OCI-LY3 (cell line): Measurements from ENCODE around the gene SERINC5.

Experiments used
- H2AFZ ChIP-seq: fragments of 200-600, 300-600 bp; shearing (Covaris generic); 2 replicates; pipeline ENCODE4 v1.6.0; 2014; ENCODE audit warnings: antibody characterized with exemption, low read depth, low read length
- H3K27ac ChIP-seq: fragments of 200-600, 300-600 bp; sonication (generic); 2 replicates; pipeline ENCODE4 v1.5.1; 2014; ENCODE audit warnings: mild to moderate bottlenecking, low read length, moderate library complexity, mixed read lengths
- H3K27me3 ChIP-seq: fragments of 200-600, 300-600 bp; sonication (generic); 2 replicates; pipeline ENCODE4 v1.6.1; 2014; ENCODE audit warnings: low read depth, low read length, mixed read lengths
- H3K36me3 ChIP-seq: fragments of 200-600, 300-600 bp; sonication (generic); replicated peaks from 2 replicates; pipeline ENCODE3; 2014; ENCODE audit warnings: low read depth, low read length, mixed read lengths
- H3K4me1 ChIP-seq: fragments of 300-600, 200-600 bp; sonication (generic); 2 replicates; pipeline ENCODE4 v1.6.1; 2014; ENCODE audit warnings: low read length, mixed read lengths
- H3K4me2 ChIP-seq: fragments of 200-600, 300-600 bp; sonication (generic); 2 replicates; pipeline ENCODE4 v1.6.1; 2014; ENCODE audit warnings: low read length, mixed read lengths
- H3K4me3 ChIP-seq: fragments of 300-600, 200-600 bp; sonication (generic); 2 replicates; pipeline ENCODE4 v1.5.1; 2014; ENCODE audit warnings: antibody characterized with exemption, mild to moderate bottlenecking, low read length, moderate library complexity
- H3K79me2 ChIP-seq: fragments of 300-600, 200-600 bp; shearing (Covaris generic); 2 replicates; pipeline ENCODE4 v1.6.1; 2014; ENCODE audit warnings: mild to moderate bottlenecking, low read length, mixed read lengths
- H3K9ac ChIP-seq: fragments of 300-600, 200-600 bp; shearing (Covaris generic); 2 replicates; pipeline ENCODE4 v1.6.0; 2014; ENCODE audit warnings: mild to moderate bottlenecking, low read length, moderate library complexity
- H3K9me3 ChIP-seq: fragments of 200-600, 300-600 bp; shearing (Covaris generic); 2 replicates; pipeline ENCODE4 v1.6.1; 2014; ENCODE audit warnings: low read length, mixed read lengths; ENCODE audit not compliant: insufficient read depth
- H4K20me1 ChIP-seq: fragments of 200-600, 300-600 bp; sonication (generic); 2 replicates; pipeline ENCODE4 v1.6.1; 2016; ENCODE audit warnings: low read length, mixed read lengths; ENCODE audit not compliant: insufficient read depth
- CTCF ChIP-seq: fragments of 200-600, 300-600 bp; sonication (generic); IDR thresholded peaks from 2 replicates; pipeline ENCODE4 v1.5.1; 2014; ENCODE audit warnings: antibody characterized with exemption, low read length, low read depth
- EZH2phosphoT487 ChIP-seq: fragments of 200-600 bp; shearing (Covaris generic); IDR thresholded peaks from 2 replicates; pipeline ENCODE4 v1.6.1; 2018; ENCODE audit warnings: antibody characterized with exemption, mixed run types, low read depth

Gene SERINC5

GRCh38 chr5:80299601-80300000, 43.8 kb upstream of the SERINC5 start:
- Histone ChIP-seq H2AFZ (no peak overlapping the region), H3K9ac (no peak overlapping the region), H3K36me3 (no peaks in the 10 kb centered on the region), H3K27me3 (no peaks in the 10 kb centered on the region), H3K4me1 (no peaks in the 10 kb centered on the region), H3K4me3 (no peak overlapping the region), H4K20me1 (no peaks in the 10 kb centered on the region), H3K27ac (no peak overlapping the region), H3K4me2 (no peak overlapping the region), H3K9me3 (no peaks in the 10 kb centered on the region), H3K79me2 (no peaks in the 10 kb centered on the region)
- TF ChIP-seq EZH2phosphoT487 (no peak), CTCF (no peak)

- no peaks in the 10 kb centered on the region for H3K4me1 ChIP-seq
- H3K4me3 ChIP-seq: no peak overlapping the region
- H3K79me2 ChIP-seq: no peaks in the 10 kb centered on the region
- no peaks in the 10 kb centered on the region for H3K36me3 ChIP-seq
- TF ChIP-seq CTCF (no peak), EZH2phosphoT487 (no peak)
- H3K27ac ChIP-seq: no peak overlapping the region
- H3K27me3 ChIP-seq: no peaks in the 10 kb centered on the region
- H4K20me1 ChIP-seq: no peaks in the 10 kb centered on the region
- H2AFZ ChIP-seq: no peak overlapping the region
- no peak overlapping the region for H3K9ac ChIP-seq
- H3K4me2 ChIP-seq: no peak overlapping the region
- H3K9me3 ChIP-seq: no peaks in the 10 kb centered on the region
These were observed 40.3 kb upstream of the SERINC5 start for GRCh38 chr5:80296121-80296520.

GRCh38 chr5:80291761-80292160, 35.9 kb upstream of the SERINC5 start:
- TF ChIP-seq CTCF (no peak), EZH2phosphoT487 (no peak)
- Histone ChIP-seq H3K4me1 (no peaks in the 10 kb centered on the region), H3K9me3 (no peaks in the 10 kb centered on the region), H3K79me2 (no peaks in the 10 kb centered on the region), H3K36me3 (no peaks in the 10 kb centered on the region), H3K4me3 (no peak overlapping the region), H4K20me1 (no peaks in the 10 kb centered on the region), H3K27ac (no peak overlapping the region), H3K9ac (no peak overlapping the region), H3K4me2 (no peak overlapping the region), H2AFZ (no peak overlapping the region), H3K27me3 (no peaks in the 10 kb centered on the region)

- Histone ChIP-seq H3K4me3 (no peak overlapping the region), H3K79me2 (no peaks in the 10 kb centered on the region), H3K27me3 (no peaks in the 10 kb centered on the region), H3K4me2 (no peak overlapping the region), H3K9ac (no peak overlapping the region), H3K27ac (no peak overlapping the region), H3K4me1 (no peaks in the 10 kb centered on the region), H3K36me3 (no peaks in the 10 kb centered on the region), H3K9me3 (no peaks in the 10 kb centered on the region), H2AFZ (no peak overlapping the region), H4K20me1 (no peaks in the 10 kb centered on the region)
- no peak for TF ChIP-seq EZH2phosphoT487
- TF ChIP-seq CTCF: no peak
These were observed 33.5 kb upstream of the SERINC5 start for GRCh38 chr5:80289320-80289719.
